GM12878 (cell line): ENCODE measurements around the gene PLXNA2. TPM values are rescaled to one million over a fixed set of nuclear protein-coding genes. Genes with fewer than 3 reads are reported as not detected.

Source experiments
- ATAC-seq: fragments of 200-7000 bp; cut with Tn5 transposase; 3 replicates; pipeline ENCODE4 v1.9.1; 2020; ENCODE audit warnings: mild to moderate bottlenecking, moderate library complexity
- BruUV-seq: library from RNA; stranded (reverse); fragments of 400-500 nt; replicated peaks from 2 replicates; lab custom pipeline; 2021; lab: Mats Ljungman, UMichigan
- CTCF ChIA-PET: fragments of 300-600 bp; sonication (Branson Sonifier 250); formaldehyde crosslinking; extraction: SDS; loops from one replicate; lab custom pipeline; 2021; ENCODE audit warnings: inconsistent platforms; lab: Yijun Ruan, JAX
- POLR2A ChIA-PET: fragments of 350-600 bp; formaldehyde crosslinking; extraction: SDS; loops from one replicate; lab custom pipeline; 2021; ENCODE audit warnings: inconsistent platforms; lab: Charles Lee
- RAD21 ChIA-PET: fragments of 300-600 bp; sonication (Branson Sonifier 250); formaldehyde crosslinking; loops from one replicate; lab custom pipeline; 2023; ENCODE audit warnings: antibody characterized with exemption; ENCODE audit not compliant: unreplicated experiment; lab: Charles Lee
- SMC1A ChIA-PET: fragments of 300-600 bp; sonication (Branson Sonifier 250); formaldehyde crosslinking; loops from one replicate; lab custom pipeline; 2023; ENCODE audit not compliant: unreplicated experiment, uncharacterized antibody; lab: Charles Lee
- DNase-seq: peaks from one replicate; pipeline ENCODE4 v3.0.0-alpha.2; 2011; ENCODE audit warnings: low read depth, low spot score
- FAIRE-seq: peaks from 3 replicates; lab custom pipeline; 2011; peaks lifted over from hg19 to GRCh38; lab: Jason Lieb, UNC
- H2AFZ ChIP-seq: 2 replicates; pipeline ENCODE4 v1.6.0; 2011; ENCODE audit warnings: low read depth, low read length, control low read depth; ENCODE audit not compliant: control insufficient read depth
- H3K27ac ChIP-seq: 2 replicates; pipeline ENCODE4 v1.5.1; 2011; ENCODE audit warnings: control low read depth; ENCODE audit not compliant: control insufficient read depth, insufficient read depth
- H3K27me3 ChIP-seq, 2 experiments: replicated peaks in 1 of 2; 2 replicates each; pipeline versions ENCODE4 v1.6.0 to v1.6.1; 2011; ENCODE audit warnings: low read length in 1 of 2; ENCODE audit not compliant: control insufficient read depth in 2 of 2, insufficient read depth in 2 of 2
- H3K36me3 ChIP-seq, 2 experiments: 2 replicates each; pipeline ENCODE4 v1.5.1; 2011; ENCODE audit warnings: low read length in 1 of 2; ENCODE audit not compliant: control insufficient read depth in 2 of 2, insufficient read depth in 2 of 2
- H3K4me1 ChIP-seq: 2 replicates; pipeline ENCODE4 v1.6.1; 2011; ENCODE audit warnings: mild to moderate bottlenecking, low read length, moderate library complexity, mixed read lengths; ENCODE audit not compliant: control insufficient read depth, insufficient read depth
- H3K4me2 ChIP-seq: 2 replicates; pipeline ENCODE4 v1.6.0; 2011; ENCODE audit warnings: control low read depth; ENCODE audit not compliant: control insufficient read depth, insufficient read depth
- H3K4me3 ChIP-seq: fragments of 200-600 bp; sonication (generic); 2 replicates; pipeline ENCODE4 v1.5.1; 2016
- H3K79me2 ChIP-seq: 2 replicates; pipeline ENCODE4 v1.6.0; 2011; ENCODE audit warnings: low read length; ENCODE audit not compliant: control insufficient read depth, insufficient read depth
- H3K9ac ChIP-seq: 2 replicates; pipeline ENCODE4 v1.8.0; 2011; ENCODE audit warnings: low read length, control low read depth, mixed read lengths; ENCODE audit not compliant: control insufficient read depth, insufficient read depth
- H3K9me3 ChIP-seq: replicated peaks from 3 replicates; pipeline ENCODE4 v1.5.1; 2011; ENCODE audit warnings: mild to moderate bottlenecking, low read length; ENCODE audit not compliant: control insufficient read depth, insufficient read depth
- H4K20me1 ChIP-seq: 2 replicates; pipeline ENCODE4 v1.6.0; 2011; ENCODE audit not compliant: control insufficient read depth, insufficient read depth
- NFYB ChIP-seq: IDR thresholded peaks from 2 replicates; pipeline ENCODE4 v1.6.1; 2011; ENCODE audit warnings: low read depth, mild to moderate bottlenecking, low read length, improper control_type of control experiment, moderate library complexity; ENCODE audit not compliant: insufficient read depth
- RAD21 ChIP-seq: IDR thresholded peaks from 2 replicates; pipeline ENCODE4 v1.6.1; 2011; ENCODE audit warnings: mild to moderate bottlenecking, low read depth, low read length, moderate library complexity; ENCODE audit not compliant: insufficient read depth
- SMC3 ChIP-seq: IDR thresholded peaks from 2 replicates; pipeline ENCODE4 v1.6.1; 2011; ENCODE audit warnings: low read length, improper control_type of control experiment, borderline replicate concordance
- ZNF274 ChIP-seq: IDR thresholded peaks from one replicate; pipeline ENCODE4 v1.8.0; 2011; ENCODE audit not compliant: insufficient read length, insufficient read depth
- WGBS: methylation state at CpG from one replicate; pipeline ENCODE4 v1.1.6; 2016; ENCODE audit warnings: low lambda C conversion rate; ENCODE audit not compliant: insufficient replicate concordance, insufficient coverage; ENCODE audit errors: missing lambda C conversion rate; 5-methylcytosine and 5-hydroxymethylcytosine counted together
- in situ Hi-C: fragments of 300-500 bp; cut with MboI; formaldehyde crosslinking; loops from 9 replicates; pipeline ENCODE4 v1.14.3; 2018; ENCODE audit warnings: mixed read lengths
- intact Hi-C: fragments of 100-400 bp; cut with micrococcal nuclease; formaldehyde crosslinking; loops from one replicate; pipeline ENCODE4 v1.14.2; 2022; ENCODE audit not compliant: unreplicated experiment
- polyA plus RNA-seq, 11 experiments: library from polyadenylated mRNA; depleted of rRNA in 4 of 11; unstranded in 6 of 11; stranded (reverse) in 5 of 11; fragments of >200 nt; fragmentation: Nextera tagmentation in 4 of 11; fragmentation: Illumina TruSeq in 1 of 11; extraction: Ambion mirVana in 4 of 11; extraction: Trizol in 1 of 11; gene quantifications; 1 replicate in 1 of 11; 2 replicates in 10 of 11; pipeline versions ENCODE4 v1.2.1 to v1.2.3, GENCODE V29; 2011 to 2016; ENCODE audit warnings: inconsistent platforms in 2 of 11, missing spikeins in 2 of 11, low read depth in 1 of 11
- total RNA-seq, 4 experiments: library from RNA; depleted of rRNA in 3 of 4; stranded (reverse); fragments of >200 nt in 3 of 4; fragmentation: Illumina TruSeq in 1 of 4; extraction: Trizol in 1 of 4; gene quantifications; 2 replicates each; pipeline versions ENCODE4 v1.2.1 to v1.2.3, GENCODE V29; 2013 to 2021
- TF ChIP-seq, protein P1 (sequence below), 3 experiments: IDR thresholded peaks in 2 of 3; conservative IDR thresholded peaks in 1 of 3; 2 replicates each; pipeline ENCODE4 v1.5.1; 2011; ENCODE audit warnings: low read depth in 3 of 3, low read length in 3 of 3, mild to moderate bottlenecking in 3 of 3, control low read depth in 2 of 3, moderate library complexity in 2 of 3, inconsistent platforms in 1 of 3, mixed read lengths in 1 of 3; ENCODE audit not compliant: control insufficient read depth in 2 of 3, insufficient read depth in 1 of 3; ENCODE audit errors: extremely low read depth in 1 of 3

PLXNA2 gene
- total and polyA plus RNA-seq, 10 of the 15 experiments (the other 5 are each of a cell fraction or from before 2014, with no cell fraction given) = under 0.01 to 0.08 (median 0.07) TPM; not detected in 4

DNA sequence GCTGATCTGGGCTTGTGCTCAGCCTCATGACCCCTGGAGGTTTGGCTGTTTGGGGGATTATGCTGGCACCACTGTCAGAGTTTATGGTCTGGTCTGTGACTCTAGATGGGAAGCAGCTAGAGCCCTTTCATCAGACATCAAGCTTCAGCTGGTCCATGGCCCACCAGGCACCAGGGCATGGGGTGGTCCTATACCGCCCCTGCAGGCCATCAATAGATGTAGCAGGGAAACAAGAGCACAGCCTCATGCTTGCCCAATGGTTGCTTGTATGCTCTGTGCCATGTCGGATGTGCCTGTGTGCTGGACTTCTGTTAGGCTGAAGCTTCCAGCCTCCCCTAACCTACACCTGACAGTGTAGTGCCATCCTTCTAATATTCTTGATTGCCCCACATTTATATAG lies 262.2 kb downstream of the PLXNA2 start:
- ATAC-seq = peak; percentile 94
- ChIA-PET CTCF (interaction anchor here (0.8 to 1.9 kb wide), 7 partner anchors 9 to 97 kb away, joined by 3 to 8 read pairs (median 4); no protein-coding TSS in a partner anchor), RAD21 (interaction anchor here (0.7 to 1.7 kb wide), 5 partner anchors 19 to 184 kb away, joined by 3 to 4 read pairs (median 3); no protein-coding TSS in a partner anchor)
- TF ChIP-seq, protein P1, sequence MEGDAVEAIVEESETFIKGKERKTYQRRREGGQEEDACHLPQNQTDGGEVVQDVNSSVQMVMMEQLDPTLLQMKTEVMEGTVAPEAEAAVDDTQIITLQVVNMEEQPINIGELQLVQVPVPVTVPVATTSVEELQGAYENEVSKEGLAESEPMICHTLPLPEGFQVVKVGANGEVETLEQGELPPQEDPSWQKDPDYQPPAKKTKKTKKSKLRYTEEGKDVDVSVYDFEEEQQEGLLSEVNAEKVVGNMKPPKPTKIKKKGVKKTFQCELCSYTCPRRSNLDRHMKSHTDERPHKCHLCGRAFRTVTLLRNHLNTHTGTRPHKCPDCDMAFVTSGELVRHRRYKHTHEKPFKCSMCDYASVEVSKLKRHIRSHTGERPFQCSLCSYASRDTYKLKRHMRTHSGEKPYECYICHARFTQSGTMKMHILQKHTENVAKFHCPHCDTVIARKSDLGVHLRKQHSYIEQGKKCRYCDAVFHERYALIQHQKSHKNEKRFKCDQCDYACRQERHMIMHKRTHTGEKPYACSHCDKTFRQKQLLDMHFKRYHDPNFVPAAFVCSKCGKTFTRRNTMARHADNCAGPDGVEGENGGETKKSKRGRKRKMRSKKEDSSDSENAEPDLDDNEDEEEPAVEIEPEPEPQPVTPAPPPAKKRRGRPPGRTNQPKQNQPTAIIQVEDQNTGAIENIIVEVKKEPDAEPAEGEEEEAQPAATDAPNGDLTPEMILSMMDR (IDR thresholded peaks at IDR 0.05 in 2 of 3, conservative IDR thresholded peaks at IDR 0.05 in 1 of 3; ENCODE audit: control insufficient read depth in 2 of 3, extremely low read depth in 1 of 3, insufficient read depth in 1 of 3, low read depth in 3 of 3, low read length in 3 of 3) = peak; percentile 52 to 67 (median 56)
- TF ChIP-seq RAD21 (peak; percentile 31; the same call in 1 of the 2 replicates), SMC3 (0 out of 2 replicates have a peak, but pooled peaks have one; percentile 7), ZNF274 (no peak), NFYB (no peak)
- TF ChIP-seq, all 136 proteins: peak for 3
- no peaks in the 10 kb centered on the region for H4K20me1 ChIP-seq
- H3K27ac ChIP-seq = no peak overlapping the region
- no peak overlapping the region for H2AFZ ChIP-seq
- no peaks in the 10 kb centered on the region for H3K4me1 ChIP-seq
- intact Hi-C loops = no loop called here
- no peaks in the 10 kb centered on the region for H3K9me3 ChIP-seq
- no peak for DNase-seq
- H3K4me3 ChIP-seq = no peak overlapping the region
- H3K36me3 ChIP-seq = no peaks in the 10 kb centered on the region
- in situ Hi-C loops = no loop called here
- POLR2A ChIA-PET = no interaction called here
- WGBS = 53% methylated on average over 2 of the region's 2 CpGs
- no peak overlapping the region for H3K9ac ChIP-seq
- no peak for FAIRE-seq
- SMC1A ChIA-PET = interaction anchor here (1.0 to 1.1 kb wide), 2 partner anchors 85 to 98 kb away, joined by 4 read pairs; no protein-coding TSS in a partner anchor
- BruUV-seq = no TSS peak
- no peak overlapping the region for H3K4me2 ChIP-seq
- H3K27me3 ChIP-seq = peaks cover 0 to 4% of the 10 kb centered on the region in 2 experiments; a peak in 2 of 4 replicates
- no peaks in the 10 kb centered on the region for H3K79me2 ChIP-seq
